GM12864 (cell line): ENCODE measurements around the gene BTG4.

Source experiments
- DNase-seq: peaks from one replicate; pipeline ENCODE4 v3.0.0-alpha.2; 2011; ENCODE audit warnings: low read depth
- H3K4me3 ChIP-seq: 2 replicates; pipeline ENCODE4 v1.5.1; 2011; ENCODE audit warnings: mild to moderate bottlenecking, low read depth, low read length, control low read depth
- CTCF ChIP-seq: IDR thresholded peaks from 2 replicates; pipeline ENCODE4 v1.5.1; 2011; ENCODE audit warnings: low read depth, mild to moderate bottlenecking, moderate library complexity, low read length, control low read depth, inconsistent platforms; ENCODE audit errors: missing control alignments

The BTG4 gene

GRCh38 chr11:111512296-111513239, at the start of gene BTG4:
Gene BTG4 (minus strand): TSS chr11:111512386. CDS start chr11:111498776, 13,610 bp downstream.
- H3K4me3 ChIP-seq, result no peak within 1 kb of the TSS
- no peak for TF ChIP-seq CTCF
- no peak for DNase-seq

- no peak for DNase-seq
- TF ChIP-seq CTCF, result no peak
- no peak overlapping the region for H3K4me3 ChIP-seq
Measured at GRCh38 chr11:111561791-111562325, 49.7 kb upstream of the BTG4 start.

- TF ChIP-seq CTCF, result no peak
- no peak overlapping the region for H3K4me3 ChIP-seq
- no peak for DNase-seq
Measured at GRCh38 chr11:111561306-111561705, 49.1 kb upstream of the BTG4 start.

GRCh38 chr11:111560800-111561199, 48.6 kb upstream of the BTG4 start:
- no peak for DNase-seq
- no peak overlapping the region for H3K4me3 ChIP-seq
- TF ChIP-seq CTCF, result no peak

DNA sequence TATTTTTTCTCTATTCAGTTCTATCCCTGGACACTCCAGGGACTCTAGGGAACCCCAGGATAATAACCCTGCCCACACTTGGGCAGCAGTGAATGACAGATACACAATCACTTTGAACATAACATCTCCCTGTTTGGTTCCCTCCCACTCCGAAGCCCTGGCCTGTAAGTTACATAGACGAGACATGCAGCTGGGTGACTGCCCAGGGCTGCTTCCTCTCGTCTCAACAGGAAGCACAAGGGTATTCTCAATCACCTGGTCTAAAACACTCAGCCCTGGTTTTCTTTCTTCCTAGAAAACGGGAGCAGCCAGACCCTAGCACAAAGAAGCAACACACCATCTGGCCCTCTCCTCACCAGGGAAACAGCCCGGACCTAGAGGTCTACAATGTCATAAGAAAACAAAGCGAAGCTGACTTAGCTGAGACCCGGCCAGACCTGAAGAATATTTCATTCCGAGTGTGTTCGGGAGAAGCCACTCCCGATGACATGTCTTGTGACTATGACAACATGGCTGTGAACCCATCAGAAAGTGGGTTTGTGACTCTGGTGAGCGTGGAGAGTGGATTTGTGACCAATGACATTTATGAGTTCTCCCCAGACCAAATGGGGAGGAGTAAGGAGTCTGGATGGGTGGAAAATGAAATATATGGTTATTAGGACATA, 47.7 kb upstream of the BTG4 start:
- TF ChIP-seq CTCF, result no peak
- no peak overlapping the region for H3K4me3 ChIP-seq
- DNase-seq, result no peak

DNA sequence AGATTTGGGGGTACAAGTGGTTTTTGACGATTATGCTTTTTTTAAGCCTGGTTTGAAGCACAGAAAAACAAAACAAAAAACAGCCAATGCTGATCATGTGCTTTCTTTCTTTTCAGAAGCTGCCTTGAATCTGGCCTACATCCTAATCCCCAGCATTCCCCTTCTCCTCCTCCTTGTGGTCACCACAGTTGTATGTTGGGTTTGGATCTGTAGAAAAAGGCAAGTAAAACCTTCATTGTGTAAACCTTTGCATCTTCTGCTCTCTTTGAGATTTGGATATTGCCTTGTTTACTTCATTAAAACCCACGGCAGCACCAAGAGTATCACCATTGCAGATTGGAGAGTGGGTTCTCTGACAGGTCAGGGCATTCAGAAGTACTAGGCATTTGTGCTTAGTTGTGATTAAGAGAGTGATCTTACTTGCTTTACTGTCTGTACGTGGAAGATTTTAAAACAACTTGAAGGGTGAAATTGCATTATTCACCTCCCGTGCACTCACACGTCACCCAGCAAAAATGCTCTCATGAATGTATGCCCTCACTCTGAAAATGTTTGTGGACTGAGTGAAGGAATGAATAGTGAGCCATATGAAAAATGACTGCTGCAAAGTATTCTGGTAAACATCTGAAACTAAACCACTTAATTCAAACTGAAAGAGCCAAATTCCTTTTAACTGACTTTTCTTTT, 45.4 kb upstream of the BTG4 start:
- no peak overlapping the region for H3K4me3 ChIP-seq
- no peak for TF ChIP-seq CTCF
- no peak for DNase-seq
